IgD-negative memory B cell (primary cell): ENCODE results near the gene APBA2. TPM values are rescaled to one million over a fixed set of nuclear protein-coding genes. Genes with fewer than 3 reads are reported as not detected.

Source experiments
- H3K27ac Mint-ChIP-seq, 3 donors: one replicate each; pipeline ENCODE4 v1.8.0; 2020 to 2022; ENCODE audit warnings: mild to moderate bottlenecking in 3 of 3, mixed read lengths in 3 of 3, moderate library complexity in 1 of 3
- H3K27me3 Mint-ChIP-seq: one replicate; pipeline ENCODE4 v1.8.0; 2021; ENCODE audit warnings: mixed read lengths
- H3K36me3 Mint-ChIP-seq: one replicate; pipeline ENCODE4 v1.8.0; 2020; ENCODE audit warnings: mild to moderate bottlenecking, mixed read lengths
- H3K4me1 Mint-ChIP-seq, 3 donors: one replicate each; pipeline ENCODE4 v1.8.0; 2020 to 2022; ENCODE audit warnings: mixed read lengths in 3 of 3, mild to moderate bottlenecking in 1 of 3
- H3K4me3 Mint-ChIP-seq, 4 donors: one replicate each; pipeline ENCODE4 v1.8.0; 2020 to 2022; ENCODE audit warnings: mild to moderate bottlenecking in 4 of 4, mixed read lengths in 4 of 4, moderate library complexity in 3 of 4
- H3K9me3 Mint-ChIP-seq, 3 donors: one replicate each; pipeline ENCODE4 v1.8.0; 2020 to 2021; ENCODE audit warnings: mixed read lengths in 3 of 3, mild to moderate bottlenecking in 1 of 3
- polyA plus RNA-seq: library from polyadenylated mRNA; unstranded; fragments of 300-500 nt; fragmentation: Illumina TruSeq; gene quantifications from one replicate; pipeline ENCODE4 v1.2.3, GENCODE V29; 2021

APBA2 gene
- polyA plus RNA-seq, 1 donor from 2014 or later: 3.5 TPM

- H3K4me1 Mint-ChIP-seq: no peaks in the 10 kb centered on the region
- no peak overlapping the region for H3K4me3 Mint-ChIP-seq
- H3K9me3 Mint-ChIP-seq: peaks cover 0 to 1% (median 0%) of the 10 kb centered on the region in 3 donors
- H3K27ac Mint-ChIP-seq: no peak overlapping the region
- no peaks in the 10 kb centered on the region for H3K36me3 Mint-ChIP-seq
- H3K27me3 Mint-ChIP-seq: no peaks in the 10 kb centered on the region
Measured at GRCh38 chr15:28943146-28943545, 57.4 kb downstream of the APBA2 start.

- H3K4me1 Mint-ChIP-seq: no peaks in the 10 kb centered on the region
- H3K27me3 Mint-ChIP-seq: peaks cover 4% of the 10 kb centered on the region
- H3K36me3 Mint-ChIP-seq: no peaks in the 10 kb centered on the region
- no peak overlapping the region for H3K27ac Mint-ChIP-seq
- peaks cover 0 to 1% (median 0%) of the 10 kb centered on the region in 3 donors for H3K9me3 Mint-ChIP-seq
- no peak overlapping the region for H3K4me3 Mint-ChIP-seq
Measured at GRCh38 chr15:28943611-28944230, 57.9 kb downstream of the APBA2 start.

- Mint-ChIP-seq H3K4me1 (peaks cover 0 to 3% (median 0%) of the 10 kb centered on the region in 3 donors), H3K9me3 (peaks cover 0 to 1% (median 0%) of the 10 kb centered on the region in 3 donors), H3K27ac (no peak overlapping the region), H3K36me3 (no peaks in the 10 kb centered on the region), H3K27me3 (peaks cover 7% of the 10 kb centered on the region), H3K4me3 (no peak overlapping the region)
Measured at GRCh38 chr15:28944286-28944685, 58.5 kb downstream of the APBA2 start.

GRCh38 chr15:28944696-28945300, 59.0 kb downstream of the APBA2 start:
- peaks cover 0 to 1% (median 0%) of the 10 kb centered on the region in 3 donors for H3K9me3 Mint-ChIP-seq
- H3K4me1 Mint-ChIP-seq: peaks cover 0 to 3% (median 0%) of the 10 kb centered on the region in 3 donors
- H3K27me3 Mint-ChIP-seq: peaks cover 7% of the 10 kb centered on the region
- H3K27ac Mint-ChIP-seq: no peak overlapping the region
- H3K36me3 Mint-ChIP-seq: no peaks in the 10 kb centered on the region
- no peak overlapping the region for H3K4me3 Mint-ChIP-seq

GRCh38 chr15:28945626-28946230, 60.0 kb downstream of the APBA2 start:
- Mint-ChIP-seq H3K36me3 (no peaks in the 10 kb centered on the region), H3K4me1 (peaks cover 0 to 5% (median under 1%) of the 10 kb centered on the region in 3 donors), H3K4me3 (no peak overlapping the region), H3K27me3 (peaks cover 7% of the 10 kb centered on the region), H3K27ac (no peak overlapping the region), H3K9me3 (no peaks in the 10 kb centered on the region)

- no peaks in the 10 kb centered on the region for H3K9me3 Mint-ChIP-seq
- peaks cover 0 to 5% (median 1%) of the 10 kb centered on the region in 3 donors for H3K4me1 Mint-ChIP-seq
- H3K4me3 Mint-ChIP-seq: no peak overlapping the region
- H3K27me3 Mint-ChIP-seq: peaks cover 7% of the 10 kb centered on the region
- no peaks in the 10 kb centered on the region for H3K36me3 Mint-ChIP-seq
- H3K27ac Mint-ChIP-seq: no peak overlapping the region
Measured at GRCh38 chr15:28946803-28947202, 61.0 kb downstream of the APBA2 start.

- Mint-ChIP-seq H3K4me3 (no peak overlapping the region), H3K36me3 (no peaks in the 10 kb centered on the region), H3K9me3 (peaks cover 0 to 2% (median 0%) of the 10 kb centered on the region in 3 donors), H3K4me1 (peaks cover 0 to 5% (median 1%) of the 10 kb centered on the region in 3 donors), H3K27me3 (peaks cover 7% of the 10 kb centered on the region), H3K27ac (peak overlapping the region in 1 of 3 donors; percentile 35)
Measured at GRCh38 chr15:28947221-28947674, 61.5 kb downstream of the APBA2 start.

GRCh38 chr15:28948036-28948435, 62.3 kb downstream of the APBA2 start:
- peaks cover 0 to 2% (median 0%) of the 10 kb centered on the region in 3 donors for H3K9me3 Mint-ChIP-seq
- no peak overlapping the region for H3K4me3 Mint-ChIP-seq
- peak overlapping the region in 1 of 3 donors; percentile 55 for H3K27ac Mint-ChIP-seq
- H3K27me3 Mint-ChIP-seq: peaks cover 8% of the 10 kb centered on the region
- H3K36me3 Mint-ChIP-seq: no peaks in the 10 kb centered on the region
- H3K4me1 Mint-ChIP-seq: peaks cover 0 to 5% (median 1%) of the 10 kb centered on the region in 3 donors

GRCh38 chr15:28950916-28951315, 65.1 kb downstream of the APBA2 start:
- Mint-ChIP-seq H3K36me3 (no peaks in the 10 kb centered on the region), H3K4me3 (no peak overlapping the region), H3K27me3 (peaks cover 9% of the 10 kb centered on the region), H3K27ac (no peak overlapping the region), H3K9me3 (peaks cover 0 to 2% (median 0%) of the 10 kb centered on the region in 3 donors), H3K4me1 (peaks cover 0 to 5% (median 1%) of the 10 kb centered on the region in 3 donors)

- Mint-ChIP-seq H3K27ac (no peak overlapping the region), H3K4me3 (no peak overlapping the region), H3K36me3 (no peaks in the 10 kb centered on the region), H3K4me1 (peaks cover 0 to 5% (median 1%) of the 10 kb centered on the region in 3 donors), H3K27me3 (peaks cover 9% of the 10 kb centered on the region), H3K9me3 (peaks cover 0 to 2% (median 0%) of the 10 kb centered on the region in 3 donors)
Measured at GRCh38 chr15:28952666-28953491, 67.1 kb downstream of the APBA2 start.

- Mint-ChIP-seq H3K27ac (no peak overlapping the region), H3K4me3 (no peak overlapping the region), H3K4me1 (peaks cover 0 to 5% (median 1%) of the 10 kb centered on the region in 3 donors)
Measured at GRCh38 chr15:28953573-28954195, 67.9 kb downstream of the APBA2 start.

GRCh38 chr15:28954466-28955159, 68.8 kb downstream of the APBA2 start:
- no peak overlapping the region for H3K4me3 Mint-ChIP-seq
- H3K27me3 Mint-ChIP-seq: peaks cover 2% of the 10 kb centered on the region
- peaks cover 0 to 2% (median 1%) of the 10 kb centered on the region in 3 donors for H3K4me1 Mint-ChIP-seq
- H3K9me3 Mint-ChIP-seq: peaks cover 0 to 4% (median 0%) of the 10 kb centered on the region in 3 donors
- peak overlapping the region in 1 of 3 donors; percentile 31 for H3K27ac Mint-ChIP-seq
- no peaks in the 10 kb centered on the region for H3K36me3 Mint-ChIP-seq

More at GRCh38 chr15:28953573-28954195, 67.9 kb downstream of the APBA2 start:
- H3K9me3 Mint-ChIP-seq: peaks cover 0 to 4% (median 0%) of the 10 kb centered on the region in 3 donors
- H3K36me3 Mint-ChIP-seq: no peaks in the 10 kb centered on the region
- peaks cover 5% of the 10 kb centered on the region for H3K27me3 Mint-ChIP-seq

- Mint-ChIP-seq H3K9me3 (peaks cover 0 to 4% (median 0%) of the 10 kb centered on the region in 3 donors), H3K27ac (peak overlapping the region in 2 of 3 donors; percentile 31 to 35), H3K27me3 (peaks cover 2% of the 10 kb centered on the region), H3K4me1 (peaks cover 0 to 1% (median 0%) of the 10 kb centered on the region in 3 donors), H3K4me3 (no peak overlapping the region), H3K36me3 (no peaks in the 10 kb centered on the region)
Measured at GRCh38 chr15:28955160-28955992, 69.6 kb downstream of the APBA2 start.
